Measurements from ENCODE around the gene CCP110. TPM values are rescaled to one million over a fixed set of nuclear protein-coding genes. Genes with fewer than 3 reads are reported as not detected.

CCP110 gene
- total and polyA plus RNA-seq, 12 donors: 3.0 to 14.0 (median 9.9) TPM

GRCh38 chr16:19521471-19522396 lies 2.0 kb upstream of the CCP110 start, which contains the start of gene GDE1:
GDE1 (minus strand) TSS chr16:19522098; CDS start chr16:19521964, 134 bp downstream.
- peaks cover 0 to under 1% of the 10 kb centered on the region in 2 donors for H3K36me3 ChIP-seq (replicated peaks in 1 of 2)
- no peaks in the 10 kb centered on the region for H3K9me3 ChIP-seq (replicated peaks in 1 of 3)
- WGBS, 4 donors: 0 to 1% (median 1%) methylated on average over 30 to 62 of the region's 62 CpGs
- H3K27me3 ChIP-seq: no peaks in the 10 kb centered on the region
- intact Hi-C loops (cut with DNase I): no loop called here
- peak; percentile 91 to 97 (median 94) for DNase-seq
- TF ChIP-seq CTCF (IDR thresholded peaks at IDR 0.05) (peak in 4 of 6 experiments; percentile 4 to 35 (median 15)), POLR2A (IDR thresholded peaks at IDR 0.05) (peak; percentile 78 to 88)
- H3K4me3 ChIP-seq: peak within 1 kb of the TSS; percentile 12 to 78 (median 68)
- H3K27ac ChIP-seq: peak within 1 kb of the TSS; percentile 50 to 95 (median 89)
- H3K4me1 ChIP-seq (replicated peaks in 1 of 2): peaks cover 13 to 46% of the 10 kb centered on the region in 2 donors

GRCh38 chr16:19522397-19522732 lies 1.4 kb upstream of the CCP110 start:
- Histone ChIP-seq H3K9me3 (replicated peaks in 1 of 3) (no peaks in the 10 kb centered on the region), H3K36me3 (replicated peaks in 1 of 2) (no peaks in the 10 kb centered on the region), H3K4me3 (no peak overlapping the region), H3K27ac (peak overlapping the region in 2 of 5 donors; percentile 86 to 95), H3K4me1 (replicated peaks in 1 of 2) (peaks cover 13 to 41% of the 10 kb centered on the region in 2 donors), H3K27me3 (no peaks in the 10 kb centered on the region)
- TF ChIP-seq POLR2A (IDR thresholded peaks at IDR 0.05) (no peak), CTCF (IDR thresholded peaks at IDR 0.05) (no peak)
- 27 to 37% (median 33%) methylated on average over 5 of the region's 5 CpGs for WGBS, 4 donors
- DNase-seq: no peak
- intact Hi-C loops (cut with DNase I): no loop called here

- H3K4me3 ChIP-seq: no peak overlapping the region
- WGBS, 4 donors: 77 to 92% (median 80%) methylated on average over 2 of the region's 2 CpGs
- H3K36me3 ChIP-seq (replicated peaks in 1 of 2): no peaks in the 10 kb centered on the region
Observed at GRCh38 chr16:19522760-19523159, 982 bp upstream of the CCP110 start.

More at GRCh38 chr16:19522760-19523159, 982 bp upstream of the CCP110 start:
- Histone ChIP-seq H3K27me3 (no peaks in the 10 kb centered on the region), H3K27ac (no peak overlapping the region), H3K9me3 (replicated peaks in 1 of 3) (no peaks in the 10 kb centered on the region), H3K4me1 (replicated peaks in 1 of 2) (peaks cover 13 to 37% of the 10 kb centered on the region in 2 donors)
- no peak for DNase-seq
- intact Hi-C loops (cut with DNase I): no loop called here
- TF ChIP-seq POLR2A (IDR thresholded peaks at IDR 0.05) (no peak), CTCF (IDR thresholded peaks at IDR 0.05) (no peak)
